Activated CD4-positive, alpha-beta T cell treated with anti-CD3 and anti-CD28 coated beads, Interleukin-2, amount 10 ng/mL, durations not matched to agents 24 days and 14 days (primary cell): ENCODE results near the gene SMIM11. TPM values are rescaled to one million over a fixed set of nuclear protein-coding genes. Genes with fewer than 3 reads are reported as not detected.
A peak's percentile ranks its signal among the peaks of the same experiment; 100 is the strongest.
"Not testable (repeated sequence)": the region's sequence is repeated elsewhere in the genome, so short reads cannot be mapped to it uniquely, and the experiment has no call there.

ENCODE experiments used
- DNase-seq: peaks from one replicate; pipeline ENCODE4 v3.0.0; 2022
- H3K27ac Mint-ChIP-seq: one replicate; pipeline ENCODE4 v1.8.0; 2022; ENCODE audit warnings: mild to moderate bottlenecking, mixed read lengths
- H3K27me3 Mint-ChIP-seq: one replicate; pipeline ENCODE4 v1.8.0; 2022; ENCODE audit warnings: mixed read lengths
- H3K36me3 Mint-ChIP-seq: one replicate; pipeline ENCODE4 v1.8.0; 2022; ENCODE audit warnings: low read depth, mild to moderate bottlenecking, mixed read lengths
- H3K4me1 Mint-ChIP-seq: one replicate; pipeline ENCODE4 v1.8.0; 2021; ENCODE audit warnings: mixed read lengths
- H3K4me3 Mint-ChIP-seq: one replicate; pipeline ENCODE4 v1.8.0; 2022; ENCODE audit warnings: mild to moderate bottlenecking, moderate library complexity, mixed read lengths
- H3K9me3 Mint-ChIP-seq: one replicate; pipeline ENCODE4 v1.8.0; 2021; ENCODE audit warnings: mixed read lengths
- intact Hi-C: fragments of 100-400 bp; cut with micrococcal nuclease; formaldehyde crosslinking; loops from one replicate; pipeline ENCODE4 v1.15.1; 2023
- total RNA-seq: library from RNA; stranded (reverse); gene quantifications from 2 replicates; pipeline ENCODE4 v1.2.3, GENCODE V29; 2022

Gene SMIM11
- total RNA-seq, 1 donor from 2014 or later, result 23.9 TPM

DNA sequence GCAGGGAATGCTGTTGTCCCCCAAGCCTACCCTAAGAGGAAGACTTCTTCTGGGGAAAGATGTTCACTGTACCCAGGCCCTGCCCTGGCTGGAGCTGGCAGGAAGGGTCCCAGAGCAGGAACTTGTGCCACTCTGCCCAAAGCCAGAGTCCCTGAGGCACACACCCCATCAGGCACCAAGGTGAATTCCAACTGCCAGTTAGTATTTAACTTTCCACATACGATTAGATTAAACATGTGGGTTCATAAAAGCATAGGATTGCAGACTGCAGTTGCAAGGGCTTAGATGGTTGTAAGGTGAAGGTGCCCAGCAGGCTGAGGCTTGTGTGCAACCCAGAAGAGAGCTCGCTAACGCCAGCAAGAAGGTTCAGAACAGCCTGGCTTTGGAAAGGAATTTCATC lies 11.6 kb upstream of the SMIM11 start, which contains the start of gene KCNE2:
Gene KCNE2, plus strand, starts transcription at position 274 of the 400 bp plus-strand sequence. CDS start 6,473 bp downstream, outside the sequence.
- no peak within 1 kb of the TSS for H3K27ac Mint-ChIP-seq
- H3K4me1 Mint-ChIP-seq, result peaks cover 7% of the 10 kb centered on the region
- H3K27me3 Mint-ChIP-seq, result peaks cover 22% of the 10 kb centered on the region
- no peak for DNase-seq
- intact Hi-C loops, result no loop called here
- no peaks in the 10 kb centered on the region for H3K36me3 Mint-ChIP-seq
- H3K9me3 Mint-ChIP-seq, result no peaks in the 10 kb centered on the region
- H3K4me3 Mint-ChIP-seq, result no peak within 1 kb of the TSS

GRCh38 chr21:34364921-34365320 lies 10.4 kb upstream of the SMIM11 start:
- Mint-ChIP-seq H3K9me3 (no peaks in the 10 kb centered on the region), H3K4me3 (no peak overlapping the region), H3K36me3 (no peaks in the 10 kb centered on the region), H3K27me3 (peaks cover 23% of the 10 kb centered on the region), H3K4me1 (peaks cover 7% of the 10 kb centered on the region), H3K27ac (no peak overlapping the region)
- intact Hi-C loops, result no loop called here
- no peak for DNase-seq

DNA sequence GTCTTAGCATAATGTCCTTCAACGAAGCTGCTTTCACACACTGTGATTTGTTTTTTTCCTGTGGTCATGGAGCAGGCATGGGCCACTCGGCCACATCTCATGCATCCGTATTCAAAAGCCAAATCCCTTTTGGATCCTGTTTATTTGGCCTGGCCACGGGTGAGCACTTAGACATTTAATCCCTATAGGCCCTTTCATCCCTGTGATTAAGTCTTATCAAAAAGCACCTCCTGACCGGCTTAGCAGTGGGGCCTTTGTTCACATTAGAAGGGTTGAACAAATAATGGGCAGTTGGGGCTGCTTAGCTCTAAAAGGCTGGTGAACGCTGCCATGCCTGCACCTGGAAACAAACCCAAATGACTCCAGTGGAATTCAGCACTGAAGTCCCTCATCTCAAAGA lies 9.5 kb upstream of the SMIM11 start:
- no peak overlapping the region for H3K27ac Mint-ChIP-seq
- no peaks in the 10 kb centered on the region for H3K36me3 Mint-ChIP-seq
- no peak overlapping the region for H3K4me3 Mint-ChIP-seq
- DNase-seq, result no peak
- intact Hi-C loops, result no loop called here
- H3K4me1 Mint-ChIP-seq, result peaks cover 7% of the 10 kb centered on the region
- H3K27me3 Mint-ChIP-seq, result peaks cover 26% of the 10 kb centered on the region
- no peaks in the 10 kb centered on the region for H3K9me3 Mint-ChIP-seq

DNA sequence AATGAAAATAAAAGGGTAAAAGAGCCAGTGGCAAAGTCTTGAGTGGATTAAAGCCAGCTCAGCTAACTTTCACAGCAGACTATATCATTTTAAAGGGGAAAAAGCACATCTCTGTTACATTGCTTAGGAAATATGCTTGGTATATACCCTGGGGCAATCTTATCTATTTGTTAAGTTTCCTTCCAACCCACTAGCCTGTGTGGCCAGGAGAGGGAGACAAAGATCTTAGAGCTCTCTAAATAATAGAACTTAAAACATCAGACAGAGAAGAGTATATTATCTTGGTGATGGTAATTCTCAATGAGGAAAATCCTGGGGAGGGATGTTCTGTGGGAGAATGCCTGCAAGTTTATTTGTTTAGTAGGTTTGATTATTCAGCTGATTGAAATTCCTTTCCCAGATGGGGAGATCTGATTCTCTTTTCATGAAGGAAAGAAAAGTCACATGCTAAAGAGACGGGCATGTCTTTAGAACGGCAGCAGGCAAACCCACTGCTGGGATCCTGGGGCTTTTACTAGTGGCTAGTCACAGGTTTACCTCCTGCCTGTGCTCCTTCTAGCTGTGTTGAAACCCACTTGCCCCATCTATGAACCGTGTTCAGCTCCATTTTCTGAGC lies 7.9 kb upstream of the SMIM11 start:
- DNase-seq, result peak; percentile 81
- no peaks in the 10 kb centered on the region for H3K36me3 Mint-ChIP-seq
- H3K4me1 Mint-ChIP-seq, result no peaks in the 10 kb centered on the region
- no peak overlapping the region for H3K27ac Mint-ChIP-seq
- peaks cover 24% of the 10 kb centered on the region for H3K27me3 Mint-ChIP-seq
- H3K4me3 Mint-ChIP-seq, result no peak overlapping the region
- no peaks in the 10 kb centered on the region for H3K9me3 Mint-ChIP-seq
- intact Hi-C loops, result no loop called here

- Mint-ChIP-seq H3K4me1 (no peaks in the 10 kb centered on the region), H3K9me3 (no peaks in the 10 kb centered on the region), H3K27ac (no peak overlapping the region), H3K36me3 (no peaks in the 10 kb centered on the region), H3K4me3 (no peak overlapping the region), H3K27me3 (peaks cover 19% of the 10 kb centered on the region)
- DNase-seq, result no peak
- intact Hi-C loops, result no loop called here
Measured at GRCh38 chr21:34369741-34370140, 5.6 kb upstream of the SMIM11 start.

GRCh38 chr21:34372321-34372720 lies 3.0 kb upstream of the SMIM11 start:
- peak; percentile 53 for DNase-seq
- no peak overlapping the region for H3K4me3 Mint-ChIP-seq
- H3K36me3 Mint-ChIP-seq, result no peaks in the 10 kb centered on the region
- no peak overlapping the region for H3K27ac Mint-ChIP-seq
- intact Hi-C loops, result no loop called here
- peaks cover 19% of the 10 kb centered on the region for H3K27me3 Mint-ChIP-seq
- no peaks in the 10 kb centered on the region for H3K4me1 Mint-ChIP-seq
- H3K9me3 Mint-ChIP-seq, result no peaks in the 10 kb centered on the region

- intact Hi-C loops, H3K9me3 Mint-ChIP-seq, H3K27me3 Mint-ChIP-seq, H3K4me1 Mint-ChIP-seq, H3K36me3 Mint-ChIP-seq, H3K4me3 Mint-ChIP-seq, H3K27ac Mint-ChIP-seq, DNase-seq: not testable (repeated sequence)
Measured at GRCh38 chr21:34374462-34374861, 845 bp upstream of the SMIM11 start.

DNA sequence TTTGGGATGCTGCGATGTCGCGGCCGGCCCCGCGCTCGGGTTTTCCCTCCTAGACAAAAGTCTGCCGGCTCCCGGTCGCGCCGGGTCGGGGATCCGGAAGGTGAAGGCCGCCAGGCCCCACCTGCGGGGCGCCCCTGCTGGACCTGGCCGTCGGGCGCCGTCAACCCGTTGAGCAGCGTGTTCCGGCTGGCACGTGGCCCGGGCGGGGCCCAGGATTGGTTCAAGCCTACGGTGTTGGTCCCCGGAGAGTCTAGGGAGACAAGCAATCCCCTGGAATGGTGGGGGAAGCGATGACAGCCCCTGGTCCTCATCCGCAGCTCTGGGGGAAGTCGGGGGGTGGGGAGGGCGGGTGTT lies 289 bp downstream of the SMIM11 start:
- intact Hi-C loops, result not testable (repeated sequence)

GRCh38 chr21:34383138-34383537 lies 7.8 kb downstream of the SMIM11 start:
- intact Hi-C loops, DNase-seq, H3K4me3 Mint-ChIP-seq, H3K27me3 Mint-ChIP-seq, H3K27ac Mint-ChIP-seq, H3K4me1 Mint-ChIP-seq, H3K9me3 Mint-ChIP-seq, H3K36me3 Mint-ChIP-seq: not testable (repeated sequence)

More for the DNA sequence above, 289 bp downstream of the SMIM11 start:
- not testable (repeated sequence) for H3K9me3 Mint-ChIP-seq, H3K27me3 Mint-ChIP-seq, H3K36me3 Mint-ChIP-seq, H3K27ac Mint-ChIP-seq, H3K4me1 Mint-ChIP-seq, DNase-seq, H3K4me3 Mint-ChIP-seq

DNA sequence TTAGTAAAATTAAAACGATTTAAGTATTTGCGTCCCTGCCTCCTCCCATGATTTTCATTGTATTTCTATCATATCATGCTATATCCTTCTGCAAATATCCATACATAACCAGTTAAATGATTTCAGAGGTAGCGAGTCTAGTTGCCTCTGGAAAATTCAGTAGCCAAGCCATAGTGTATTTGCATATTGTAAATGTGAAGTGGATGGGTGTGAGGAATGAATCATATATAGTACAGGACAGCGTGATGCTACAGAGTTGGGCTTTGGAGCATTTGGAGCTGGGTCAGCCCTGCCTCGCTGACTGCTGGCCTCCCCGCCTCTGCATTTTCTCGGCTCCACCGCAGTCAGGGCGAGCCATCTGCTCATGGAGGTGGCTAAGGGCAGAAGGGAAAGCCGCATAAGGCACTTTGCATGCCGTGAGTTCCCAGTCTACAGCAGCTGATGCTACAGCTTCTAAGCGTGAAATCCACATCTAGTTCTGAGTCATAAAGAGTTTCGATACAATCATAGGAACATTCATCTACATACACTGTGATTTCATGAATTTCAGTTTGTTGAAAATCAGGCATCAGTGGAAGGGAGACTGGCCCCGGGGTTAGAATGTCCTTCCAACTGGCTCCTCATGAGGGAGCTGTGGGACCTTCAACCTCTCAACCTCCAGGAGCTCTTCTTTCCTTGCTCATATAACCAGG lies 8.6 kb downstream of the SMIM11 start:
- intact Hi-C loops, H3K27ac Mint-ChIP-seq, H3K9me3 Mint-ChIP-seq, H3K4me3 Mint-ChIP-seq, H3K4me1 Mint-ChIP-seq, H3K27me3 Mint-ChIP-seq, DNase-seq, H3K36me3 Mint-ChIP-seq: not testable (repeated sequence)

DNA sequence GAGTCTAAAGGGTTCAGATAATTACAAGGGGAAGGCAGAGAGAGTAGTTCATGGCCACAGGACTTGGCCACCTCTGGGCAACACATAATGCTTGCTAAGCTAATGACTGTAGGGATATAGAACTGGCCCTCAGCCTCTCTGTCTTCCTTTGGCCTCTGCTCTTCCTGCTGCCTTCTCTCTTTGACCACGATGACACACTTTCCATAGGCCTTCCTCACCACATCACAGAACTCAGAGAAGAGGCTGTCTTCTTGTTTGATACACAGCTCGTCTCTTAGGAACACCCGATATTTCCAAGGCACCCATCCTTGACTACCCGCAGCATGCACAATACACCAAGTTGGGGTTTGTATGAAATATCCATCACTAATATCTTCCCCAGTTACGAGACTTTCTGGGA lies 25.2 kb downstream of the SMIM11 start:
- H3K9me3 Mint-ChIP-seq, DNase-seq, H3K27ac Mint-ChIP-seq, H3K36me3 Mint-ChIP-seq, H3K4me1 Mint-ChIP-seq, H3K27me3 Mint-ChIP-seq, H3K4me3 Mint-ChIP-seq, intact Hi-C loops: not testable (repeated sequence)

GRCh38 chr21:34404742-34405141 lies 29.4 kb downstream of the SMIM11 start:
- intact Hi-C loops, H3K4me1 Mint-ChIP-seq, H3K4me3 Mint-ChIP-seq, H3K9me3 Mint-ChIP-seq, H3K36me3 Mint-ChIP-seq, H3K27me3 Mint-ChIP-seq, H3K27ac Mint-ChIP-seq, DNase-seq: not testable (repeated sequence)

DNA sequence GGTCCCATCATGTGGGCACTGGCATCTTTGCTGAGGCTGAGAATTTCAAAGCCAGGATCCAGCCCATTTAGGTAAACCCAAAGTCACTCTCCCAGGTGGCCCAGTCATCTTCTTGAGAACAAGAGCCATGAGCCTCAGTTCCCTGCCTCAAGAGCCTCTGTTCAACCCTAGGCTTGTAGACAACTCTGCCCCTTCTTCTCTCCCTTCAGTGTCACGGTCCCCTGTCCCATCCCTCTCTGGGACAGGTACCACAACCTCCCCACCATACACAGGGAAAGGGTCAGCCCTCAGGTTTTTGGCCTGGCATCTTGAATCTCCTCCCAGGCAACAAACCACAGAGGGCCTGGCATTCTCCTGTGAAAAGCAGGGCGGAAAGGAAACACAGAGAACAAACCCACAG lies 30.4 kb downstream of the SMIM11 start:
- H3K9me3 Mint-ChIP-seq, H3K27ac Mint-ChIP-seq, intact Hi-C loops, DNase-seq, H3K4me3 Mint-ChIP-seq, H3K36me3 Mint-ChIP-seq, H3K27me3 Mint-ChIP-seq, H3K4me1 Mint-ChIP-seq: not testable (repeated sequence)

GRCh38 chr21:34406102-34406501 lies 30.8 kb downstream of the SMIM11 start:
- intact Hi-C loops, H3K9me3 Mint-ChIP-seq, H3K4me3 Mint-ChIP-seq, H3K36me3 Mint-ChIP-seq, H3K4me1 Mint-ChIP-seq, DNase-seq, H3K27ac Mint-ChIP-seq, H3K27me3 Mint-ChIP-seq: not testable (repeated sequence)

DNA sequence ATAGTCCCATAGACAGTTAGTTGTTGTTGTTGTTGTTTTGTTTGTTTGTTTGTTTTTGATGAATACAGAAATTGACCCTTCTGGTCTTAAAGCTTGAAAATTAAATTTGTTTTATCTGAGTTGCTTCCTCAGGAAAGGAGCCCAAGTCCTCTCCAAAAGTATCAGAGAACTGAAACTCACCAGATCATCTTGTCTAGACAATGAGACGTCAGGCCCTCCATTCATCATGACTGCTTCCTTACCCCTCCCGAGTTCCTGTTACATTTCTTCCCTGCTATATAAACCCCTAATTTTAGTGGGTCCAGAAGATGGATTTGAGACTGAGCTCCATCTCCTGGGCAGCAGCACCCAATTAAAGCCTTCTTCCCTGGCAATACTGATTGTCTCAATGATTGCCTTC lies 31.4 kb downstream of the SMIM11 start:
- H3K4me3 Mint-ChIP-seq, H3K36me3 Mint-ChIP-seq, H3K9me3 Mint-ChIP-seq, intact Hi-C loops, H3K27me3 Mint-ChIP-seq, DNase-seq, H3K4me1 Mint-ChIP-seq, H3K27ac Mint-ChIP-seq: not testable (repeated sequence)
